A549 (cell line): Measurements from ENCODE around the gene DNMT3A.

Source experiments
- BHLHE40 ChIP-seq: IDR thresholded peaks from 2 replicates; pipeline ENCODE4 v1.6.1; 2012; ENCODE audit warnings: low read depth, low read length, inconsistent platforms
- CEBPB ChIP-seq, 2 experiments: fragments of >200 bp in 1 of 2; sonication (Bioruptor Twin) in 1 of 2; formaldehyde crosslinking in 1 of 2; IDR thresholded peaks; 2 replicates each; pipeline ENCODE4 v1.6.1; 2012 to 2016
- EP300 ChIP-seq, 2 experiments: fragments of >200 bp; sonication (Bioruptor Twin); formaldehyde crosslinking; IDR thresholded peaks; 2 replicates in 1 of 2; 3 replicates in 1 of 2; pipeline ENCODE4 v1.6.1; 2016 to 2017
- HOXA7 ChIP-seq: fragments of 250-450 bp; sonication (Bioruptor Pico); IDR thresholded peaks from 2 replicates; pipeline ENCODE4 v1.5.0; 2020; ENCODE audit warnings: mild to moderate bottlenecking, moderate library complexity
- POLR2A ChIP-seq: IDR thresholded peaks from 2 replicates; pipeline ENCODE4 v1.6.1; 2012; ENCODE audit warnings: mild to moderate bottlenecking, low read length
- TF ChIP-seq, protein P1 (sequence below): fragments of >200 bp; sonication (Bioruptor Twin); formaldehyde crosslinking; IDR thresholded peaks from 3 replicates; pipeline ENCODE4 v1.5.1; 2016
- TF ChIP-seq, protein P2 (sequence below): IDR thresholded peaks from 2 replicates; pipeline ENCODE4 v1.6.1; 2012; ENCODE audit warnings: low read depth, borderline replicate concordance
- TF ChIP-seq, protein P3 (sequence below): fragments of 450-650 bp; IDR thresholded peaks from 2 replicates; pipeline ENCODE4 v1.6.1; 2014; ENCODE audit warnings: antibody characterized with exemption

DNA sequence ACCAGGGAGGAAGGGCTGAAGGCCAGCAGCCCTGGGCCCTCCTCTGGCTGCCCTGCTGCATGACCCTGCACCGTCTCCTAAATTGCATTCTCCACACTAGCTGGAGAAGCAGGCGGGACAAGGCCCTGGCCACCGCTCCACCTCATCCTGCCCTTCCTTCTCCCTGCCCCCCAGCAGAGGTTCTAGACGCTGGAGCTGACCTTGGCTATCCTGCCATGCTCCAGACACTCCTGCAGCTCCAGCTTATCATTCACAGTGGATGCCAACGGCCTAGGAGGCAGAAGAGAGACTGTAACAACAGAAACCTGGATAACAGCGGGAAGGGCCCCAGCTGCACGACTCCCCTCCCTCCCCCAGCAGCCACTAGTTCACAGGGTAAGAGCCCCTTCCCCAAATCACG lies 105.0 kb downstream of the DNMT3A start:
- TF ChIP-seq, protein P1, sequence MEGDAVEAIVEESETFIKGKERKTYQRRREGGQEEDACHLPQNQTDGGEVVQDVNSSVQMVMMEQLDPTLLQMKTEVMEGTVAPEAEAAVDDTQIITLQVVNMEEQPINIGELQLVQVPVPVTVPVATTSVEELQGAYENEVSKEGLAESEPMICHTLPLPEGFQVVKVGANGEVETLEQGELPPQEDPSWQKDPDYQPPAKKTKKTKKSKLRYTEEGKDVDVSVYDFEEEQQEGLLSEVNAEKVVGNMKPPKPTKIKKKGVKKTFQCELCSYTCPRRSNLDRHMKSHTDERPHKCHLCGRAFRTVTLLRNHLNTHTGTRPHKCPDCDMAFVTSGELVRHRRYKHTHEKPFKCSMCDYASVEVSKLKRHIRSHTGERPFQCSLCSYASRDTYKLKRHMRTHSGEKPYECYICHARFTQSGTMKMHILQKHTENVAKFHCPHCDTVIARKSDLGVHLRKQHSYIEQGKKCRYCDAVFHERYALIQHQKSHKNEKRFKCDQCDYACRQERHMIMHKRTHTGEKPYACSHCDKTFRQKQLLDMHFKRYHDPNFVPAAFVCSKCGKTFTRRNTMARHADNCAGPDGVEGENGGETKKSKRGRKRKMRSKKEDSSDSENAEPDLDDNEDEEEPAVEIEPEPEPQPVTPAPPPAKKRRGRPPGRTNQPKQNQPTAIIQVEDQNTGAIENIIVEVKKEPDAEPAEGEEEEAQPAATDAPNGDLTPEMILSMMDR, result no peak
- TF ChIP-seq POLR2A (no peak), CEBPB (IDR thresholded peaks at IDR 0.05) (no peak), EP300 (IDR thresholded peaks at IDR 0.05) (no peak), HOXA7 (CRISPR knock-in tag) (no peak), BHLHE40 (no peak)
- TF ChIP-seq, protein P2, sequence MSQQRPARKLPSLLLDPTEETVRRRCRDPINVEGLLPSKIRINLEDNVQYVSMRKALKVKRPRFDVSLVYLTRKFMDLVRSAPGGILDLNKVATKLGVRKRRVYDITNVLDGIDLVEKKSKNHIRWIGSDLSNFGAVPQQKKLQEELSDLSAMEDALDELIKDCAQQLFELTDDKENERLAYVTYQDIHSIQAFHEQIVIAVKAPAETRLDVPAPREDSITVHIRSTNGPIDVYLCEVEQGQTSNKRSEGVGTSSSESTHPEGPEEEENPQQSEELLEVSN, result no peak
- TF ChIP-seq, protein P3, sequence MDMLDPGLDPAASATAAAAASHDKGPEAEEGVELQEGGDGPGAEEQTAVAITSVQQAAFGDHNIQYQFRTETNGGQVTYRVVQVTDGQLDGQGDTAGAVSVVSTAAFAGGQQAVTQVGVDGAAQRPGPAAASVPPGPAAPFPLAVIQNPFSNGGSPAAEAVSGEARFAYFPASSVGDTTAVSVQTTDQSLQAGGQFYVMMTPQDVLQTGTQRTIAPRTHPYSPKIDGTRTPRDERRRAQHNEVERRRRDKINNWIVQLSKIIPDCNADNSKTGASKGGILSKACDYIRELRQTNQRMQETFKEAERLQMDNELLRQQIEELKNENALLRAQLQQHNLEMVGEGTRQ, result no peak
